ENCODE results near the gene GALT.

DNA sequence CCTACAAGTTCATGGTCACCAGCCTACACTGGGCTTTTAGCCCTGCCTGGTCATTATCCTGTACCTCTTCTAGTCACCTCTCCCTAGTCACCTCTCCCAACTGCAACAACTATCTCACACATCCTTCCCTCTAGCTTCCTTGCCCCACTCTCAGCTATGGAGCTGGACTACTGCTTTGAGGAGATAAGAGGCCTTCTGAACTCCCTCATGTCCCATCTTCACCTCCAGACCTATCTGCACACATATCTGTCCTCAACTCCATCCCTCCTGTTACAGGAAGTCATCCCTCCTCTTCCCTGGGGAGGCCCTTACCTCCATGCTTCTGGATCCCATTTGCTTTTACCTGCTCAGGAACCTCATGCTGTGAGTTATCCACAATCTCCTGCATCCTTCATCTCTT lies 40.3 kb upstream of the GALT start:
- TF ChIP-seq, protein P1, sequence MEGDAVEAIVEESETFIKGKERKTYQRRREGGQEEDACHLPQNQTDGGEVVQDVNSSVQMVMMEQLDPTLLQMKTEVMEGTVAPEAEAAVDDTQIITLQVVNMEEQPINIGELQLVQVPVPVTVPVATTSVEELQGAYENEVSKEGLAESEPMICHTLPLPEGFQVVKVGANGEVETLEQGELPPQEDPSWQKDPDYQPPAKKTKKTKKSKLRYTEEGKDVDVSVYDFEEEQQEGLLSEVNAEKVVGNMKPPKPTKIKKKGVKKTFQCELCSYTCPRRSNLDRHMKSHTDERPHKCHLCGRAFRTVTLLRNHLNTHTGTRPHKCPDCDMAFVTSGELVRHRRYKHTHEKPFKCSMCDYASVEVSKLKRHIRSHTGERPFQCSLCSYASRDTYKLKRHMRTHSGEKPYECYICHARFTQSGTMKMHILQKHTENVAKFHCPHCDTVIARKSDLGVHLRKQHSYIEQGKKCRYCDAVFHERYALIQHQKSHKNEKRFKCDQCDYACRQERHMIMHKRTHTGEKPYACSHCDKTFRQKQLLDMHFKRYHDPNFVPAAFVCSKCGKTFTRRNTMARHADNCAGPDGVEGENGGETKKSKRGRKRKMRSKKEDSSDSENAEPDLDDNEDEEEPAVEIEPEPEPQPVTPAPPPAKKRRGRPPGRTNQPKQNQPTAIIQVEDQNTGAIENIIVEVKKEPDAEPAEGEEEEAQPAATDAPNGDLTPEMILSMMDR (conservative IDR thresholded peaks at IDR 0.05 in 1 of 2, IDR thresholded peaks at IDR 0.05 in 1 of 2; ENCODE audit: extremely low read depth in 1 of 2, insufficient read depth in 1 of 2, low read depth in 1 of 2, low read length in 2 of 2): no peak
- TF ChIP-seq EZH2 (IDR thresholded peaks at IDR 0.05; ENCODE audit: borderline replicate concordance, low read length): no peak
